ENCODE results near the gene RAB20.

RAB20 gene

GRCh38 chr13:110519506-110519905, 42.0 kb downstream of the RAB20 start:
- Histone ChIP-seq H3K79me2 (ENCODE audit: control insufficient read depth, insufficient read depth, low read length, unreplicated experiment) (no peaks in the 10 kb centered on the region), H3K4me3 (ENCODE audit: low read depth, low read length) (no peak overlapping the region), H3K4me1 (ENCODE audit: control insufficient read depth, insufficient read depth, low read length, unreplicated experiment) (peaks cover 35% of the 10 kb centered on the region), H3K27ac (ENCODE audit: low read depth, low read length) (peak overlapping the region; percentile 82; the same call in 1 of the 2 replicates), H3K27me3 (ENCODE audit: insufficient read depth, low read length) (no peaks in the 10 kb centered on the region), H3K36me3 (ENCODE audit: insufficient read depth, low read length) (no peaks in the 10 kb centered on the region), H2AFZ (ENCODE audit: low read length, unreplicated experiment) (no peak overlapping the region)

- Histone ChIP-seq H3K79me2 (ENCODE audit: control insufficient read depth, insufficient read depth, low read length, unreplicated experiment) (no peaks in the 10 kb centered on the region), H3K36me3 (ENCODE audit: insufficient read depth, low read length) (no peaks in the 10 kb centered on the region), H3K27me3 (ENCODE audit: insufficient read depth, low read length) (no peaks in the 10 kb centered on the region), H3K27ac (ENCODE audit: low read depth, low read length) (no peak overlapping the region), H3K4me1 (ENCODE audit: control insufficient read depth, insufficient read depth, low read length, unreplicated experiment) (peaks cover 35% of the 10 kb centered on the region), H2AFZ (ENCODE audit: low read length, unreplicated experiment) (no peak overlapping the region), H3K4me3 (ENCODE audit: low read depth, low read length) (no peak overlapping the region)
These were observed 42.5 kb downstream of the RAB20 start for GRCh38 chr13:110519046-110519445.

GRCh38 chr13:110518571-110518970, 43.0 kb downstream of the RAB20 start:
- Histone ChIP-seq H3K36me3 (ENCODE audit: insufficient read depth, low read length) (no peaks in the 10 kb centered on the region), H3K4me1 (ENCODE audit: control insufficient read depth, insufficient read depth, low read length, unreplicated experiment) (peaks cover 35% of the 10 kb centered on the region), H3K4me3 (ENCODE audit: low read depth, low read length) (no peak overlapping the region), H3K79me2 (ENCODE audit: control insufficient read depth, insufficient read depth, low read length, unreplicated experiment) (no peaks in the 10 kb centered on the region), H3K27ac (ENCODE audit: low read depth, low read length) (no peak overlapping the region), H2AFZ (ENCODE audit: low read length, unreplicated experiment) (no peak overlapping the region), H3K27me3 (ENCODE audit: insufficient read depth, low read length) (no peaks in the 10 kb centered on the region)

GRCh38 chr13:110518226-110518525, 43.3 kb downstream of the RAB20 start:
- H3K4me3 ChIP-seq (ENCODE audit: low read depth, low read length), result no peak overlapping the region
- H3K36me3 ChIP-seq (ENCODE audit: insufficient read depth, low read length), result no peaks in the 10 kb centered on the region
- no peak overlapping the region for H2AFZ ChIP-seq (ENCODE audit: low read length, unreplicated experiment)
- no peak overlapping the region for H3K27ac ChIP-seq (ENCODE audit: low read depth, low read length)
- H3K4me1 ChIP-seq (ENCODE audit: control insufficient read depth, insufficient read depth, low read length, unreplicated experiment), result peaks cover 35% of the 10 kb centered on the region
- H3K27me3 ChIP-seq (ENCODE audit: insufficient read depth, low read length), result no peaks in the 10 kb centered on the region
- H3K79me2 ChIP-seq (ENCODE audit: control insufficient read depth, insufficient read depth, low read length, unreplicated experiment), result no peaks in the 10 kb centered on the region

GRCh38 chr13:110517505-110518225, 43.9 kb downstream of the RAB20 start:
- Histone ChIP-seq H3K27me3 (ENCODE audit: insufficient read depth, low read length) (no peaks in the 10 kb centered on the region), H3K79me2 (ENCODE audit: control insufficient read depth, insufficient read depth, low read length, unreplicated experiment) (no peaks in the 10 kb centered on the region), H3K27ac (ENCODE audit: low read depth, low read length) (no peak overlapping the region), H3K4me3 (ENCODE audit: low read depth, low read length) (no peak overlapping the region), H3K4me1 (ENCODE audit: control insufficient read depth, insufficient read depth, low read length, unreplicated experiment) (peaks cover 35% of the 10 kb centered on the region), H2AFZ (ENCODE audit: low read length, unreplicated experiment) (no peak overlapping the region), H3K36me3 (ENCODE audit: insufficient read depth, low read length) (no peaks in the 10 kb centered on the region)

GRCh38 chr13:110516500-110516899, 45.0 kb downstream of the RAB20 start:
- Histone ChIP-seq H3K27me3 (ENCODE audit: insufficient read depth, low read length) (no peaks in the 10 kb centered on the region), H3K4me3 (ENCODE audit: low read depth, low read length) (no peak overlapping the region), H3K79me2 (ENCODE audit: control insufficient read depth, insufficient read depth, low read length, unreplicated experiment) (no peaks in the 10 kb centered on the region), H3K27ac (ENCODE audit: low read depth, low read length) (no peak overlapping the region), H3K36me3 (ENCODE audit: insufficient read depth, low read length) (no peaks in the 10 kb centered on the region), H2AFZ (ENCODE audit: low read length, unreplicated experiment) (no peak overlapping the region), H3K4me1 (ENCODE audit: control insufficient read depth, insufficient read depth, low read length, unreplicated experiment) (peaks cover 28% of the 10 kb centered on the region)

GRCh38 chr13:110512198-110512740, 49.3 kb downstream of the RAB20 start:
- Histone ChIP-seq H3K27ac (ENCODE audit: low read depth, low read length) (no peak overlapping the region), H3K4me1 (ENCODE audit: control insufficient read depth, insufficient read depth, low read length, unreplicated experiment) (peaks cover 4% of the 10 kb centered on the region), H3K79me2 (ENCODE audit: control insufficient read depth, insufficient read depth, low read length, unreplicated experiment) (no peaks in the 10 kb centered on the region), H3K36me3 (ENCODE audit: insufficient read depth, low read length) (no peaks in the 10 kb centered on the region; the same call in 1 of the 2 replicates), H3K27me3 (ENCODE audit: insufficient read depth, low read length) (no peaks in the 10 kb centered on the region), H3K4me3 (ENCODE audit: low read depth, low read length) (no peak overlapping the region), H2AFZ (ENCODE audit: low read length, unreplicated experiment) (no peak overlapping the region)

- H3K27me3 ChIP-seq (ENCODE audit: insufficient read depth, low read length), result no peaks in the 10 kb centered on the region
- H3K27ac ChIP-seq (ENCODE audit: low read depth, low read length), result no peak overlapping the region
- no peak overlapping the region for H3K4me3 ChIP-seq (ENCODE audit: low read depth, low read length)
- no peak overlapping the region for H2AFZ ChIP-seq (ENCODE audit: low read length, unreplicated experiment)
- H3K36me3 ChIP-seq (ENCODE audit: insufficient read depth, low read length), result no peaks in the 10 kb centered on the region; the same call in 1 of the 2 replicates
- no peaks in the 10 kb centered on the region for H3K79me2 ChIP-seq (ENCODE audit: control insufficient read depth, insufficient read depth, low read length, unreplicated experiment)
- peaks cover 10% of the 10 kb centered on the region for H3K4me1 ChIP-seq (ENCODE audit: control insufficient read depth, insufficient read depth, low read length, unreplicated experiment)
These were observed 49.9 kb downstream of the RAB20 start for GRCh38 chr13:110511509-110512181.

- H2AFZ ChIP-seq (ENCODE audit: low read length, unreplicated experiment), result no peak overlapping the region
- no peaks in the 10 kb centered on the region; the same call in 1 of the 2 replicates for H3K36me3 ChIP-seq (ENCODE audit: insufficient read depth, low read length)
These were observed 51.3 kb downstream of the RAB20 start for GRCh38 chr13:110509971-110510786.

GRCh38 chr13:110509478-110509926, 52.0 kb downstream of the RAB20 start:
- Histone ChIP-seq H3K27me3 (ENCODE audit: insufficient read depth, low read length) (no peaks in the 10 kb centered on the region), H3K36me3 (ENCODE audit: insufficient read depth, low read length) (no peaks in the 10 kb centered on the region; the same call in 1 of the 2 replicates), H3K27ac (ENCODE audit: low read depth, low read length) (no peak overlapping the region), H3K79me2 (ENCODE audit: control insufficient read depth, insufficient read depth, low read length, unreplicated experiment) (no peaks in the 10 kb centered on the region), H2AFZ (ENCODE audit: low read length, unreplicated experiment) (no peak overlapping the region), H3K4me3 (ENCODE audit: low read depth, low read length) (no peak overlapping the region), H3K4me1 (ENCODE audit: control insufficient read depth, insufficient read depth, low read length, unreplicated experiment) (peaks cover 11% of the 10 kb centered on the region)

More at GRCh38 chr13:110509971-110510786, 51.3 kb downstream of the RAB20 start:
- H3K4me1 ChIP-seq (ENCODE audit: control insufficient read depth, insufficient read depth, low read length, unreplicated experiment), result peaks cover 11% of the 10 kb centered on the region
- H3K27me3 ChIP-seq (ENCODE audit: insufficient read depth, low read length), result no peaks in the 10 kb centered on the region
- H3K27ac ChIP-seq (ENCODE audit: low read depth, low read length), result no peak overlapping the region
- no peaks in the 10 kb centered on the region for H3K79me2 ChIP-seq (ENCODE audit: control insufficient read depth, insufficient read depth, low read length, unreplicated experiment)
- no peak overlapping the region for H3K4me3 ChIP-seq (ENCODE audit: low read depth, low read length)
